ENCODE results near the gene CTBP1.

The CTBP1 gene

DNA sequence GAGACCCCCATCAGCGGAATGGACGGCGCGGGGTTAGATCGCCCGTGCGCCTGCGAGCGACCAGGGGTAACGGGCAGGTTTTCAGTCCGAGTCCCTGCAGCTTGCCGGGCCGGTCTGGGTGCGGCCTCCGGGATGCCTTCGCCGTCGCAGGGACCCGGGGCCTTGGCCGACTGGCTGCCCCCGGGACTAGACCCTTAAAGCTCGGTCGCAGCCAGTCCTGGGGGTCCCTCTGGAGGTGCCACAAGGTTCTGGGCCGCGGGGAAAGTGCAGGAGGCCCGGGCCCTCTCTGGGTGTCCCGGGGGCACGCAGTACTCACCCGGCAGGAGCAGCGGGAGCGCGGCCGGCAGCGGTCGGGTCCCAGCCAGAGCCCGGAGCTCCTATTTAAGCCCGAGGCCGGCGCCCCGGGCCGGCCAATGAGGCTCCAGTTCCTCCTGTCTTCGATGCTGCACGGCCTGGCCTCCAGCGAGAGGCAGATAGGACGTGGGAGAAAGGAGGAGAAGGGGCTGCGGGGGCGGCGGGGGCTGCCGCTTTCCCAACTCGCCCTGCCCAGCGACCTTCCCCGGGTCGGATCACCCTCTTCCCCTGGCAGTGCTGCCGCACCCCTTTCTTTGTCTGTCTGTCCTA, 76.6 kb downstream of the CTBP1 start, which contains the start of gene SPON2:
SPON2 (minus strand) TSS at position 356 of the 624 bp plus-strand sequence.
- H3K36me3 ChIP-seq (ENCODE audit: control insufficient read depth, insufficient read depth, low read length), result no peaks in the 10 kb centered on the region
- H3K4me3 ChIP-seq (ENCODE audit: low read length), result no peak within 1 kb of the TSS
- no peaks in the 10 kb centered on the region for H3K9me3 ChIP-seq (ENCODE audit: control insufficient read depth, low read length)
- peak within 1 kb of the TSS; percentile 12 for H3K9ac ChIP-seq (ENCODE audit: low read length)
- peaks cover 33% of the 10 kb centered on the region for H3K4me1 ChIP-seq (ENCODE audit: control insufficient read depth, insufficient read depth, low read length)
- H3K27me3 ChIP-seq (ENCODE audit: control insufficient read depth, insufficient read depth, low read length), result peaks cover 54% of the 10 kb centered on the region

DNA sequence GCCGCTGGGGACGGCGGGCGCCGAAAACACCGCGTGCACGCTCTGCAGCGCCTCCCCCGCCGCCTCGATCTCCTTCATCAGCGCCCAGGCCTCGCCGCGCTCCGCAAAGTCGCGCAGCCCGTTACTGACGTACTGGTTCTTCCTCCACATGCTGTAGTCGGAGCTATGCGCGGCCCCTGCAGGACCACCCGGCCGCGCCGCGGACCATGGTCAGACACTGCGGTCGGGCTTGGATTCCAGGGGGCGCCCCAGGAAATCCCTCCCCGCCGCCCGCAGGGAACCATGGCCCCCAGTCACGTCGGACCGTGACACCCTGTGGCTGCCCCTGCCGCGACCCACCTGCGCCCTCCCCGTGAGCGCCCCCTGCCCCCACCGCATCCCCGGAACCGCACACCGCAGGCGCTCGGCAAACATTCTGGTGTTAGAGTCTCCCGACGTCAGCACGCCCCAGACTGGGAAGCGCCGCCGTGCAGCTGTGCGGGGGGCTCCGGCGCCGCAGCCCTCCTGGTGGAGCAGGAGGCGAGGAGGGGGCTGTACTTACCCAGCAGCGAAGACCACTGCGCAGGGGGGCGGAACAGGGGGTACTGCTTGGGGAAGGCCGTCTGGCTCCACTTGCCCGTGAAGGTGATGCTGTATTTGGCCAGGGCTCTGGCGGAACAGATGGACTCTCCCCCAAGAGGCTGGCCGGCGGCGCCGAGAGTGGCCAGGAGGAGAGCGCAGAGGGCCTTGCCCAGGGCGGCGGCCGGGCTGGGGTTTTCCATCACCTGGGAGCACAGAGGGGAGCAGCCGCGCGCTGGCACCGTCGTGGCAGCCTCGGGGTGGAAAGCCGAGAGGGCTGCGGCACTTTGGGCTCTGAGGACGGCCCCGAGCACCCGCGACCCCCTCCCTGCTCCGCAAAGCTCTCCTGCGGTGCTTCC, 77.4 kb downstream of the CTBP1 start:
- H3K4me3 ChIP-seq (ENCODE audit: low read length), result no peak overlapping the region
- H3K27me3 ChIP-seq (ENCODE audit: control insufficient read depth, insufficient read depth, low read length), result peaks cover 54% of the 10 kb centered on the region
- H3K9me3 ChIP-seq (ENCODE audit: control insufficient read depth, low read length), result no peaks in the 10 kb centered on the region
- H3K9ac ChIP-seq (ENCODE audit: low read length), result peak overlapping the region; percentile 12
- no peaks in the 10 kb centered on the region for H3K36me3 ChIP-seq (ENCODE audit: control insufficient read depth, insufficient read depth, low read length)
- peaks cover 32% of the 10 kb centered on the region for H3K4me1 ChIP-seq (ENCODE audit: control insufficient read depth, insufficient read depth, low read length)

DNA sequence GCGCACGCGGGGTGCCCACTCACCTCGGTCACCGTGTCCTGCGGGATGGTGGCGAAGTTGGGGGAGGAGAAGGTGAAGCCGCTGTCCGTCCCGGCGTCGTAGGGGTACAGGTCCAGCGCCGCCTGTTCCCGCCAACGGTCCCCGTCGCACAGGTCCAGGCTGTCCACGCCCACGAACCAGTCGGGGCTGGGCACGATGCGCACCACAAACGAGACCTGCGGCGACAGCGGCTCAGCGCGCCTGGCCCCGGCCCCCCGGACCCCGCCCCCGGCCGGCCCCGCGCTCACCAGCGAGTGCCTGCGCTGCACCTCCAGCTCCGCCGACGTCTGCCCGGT, 78.0 kb downstream of the CTBP1 start:
- H3K9ac ChIP-seq (ENCODE audit: low read length), result no peak overlapping the region
- H3K4me3 ChIP-seq (ENCODE audit: low read length), result no peak overlapping the region
- peaks cover 32% of the 10 kb centered on the region for H3K4me1 ChIP-seq (ENCODE audit: control insufficient read depth, insufficient read depth, low read length)
- no peaks in the 10 kb centered on the region for H3K36me3 ChIP-seq (ENCODE audit: control insufficient read depth, insufficient read depth, low read length)
- peaks cover 54% of the 10 kb centered on the region for H3K27me3 ChIP-seq (ENCODE audit: control insufficient read depth, insufficient read depth, low read length)
- no peaks in the 10 kb centered on the region for H3K9me3 ChIP-seq (ENCODE audit: control insufficient read depth, low read length)

DNA sequence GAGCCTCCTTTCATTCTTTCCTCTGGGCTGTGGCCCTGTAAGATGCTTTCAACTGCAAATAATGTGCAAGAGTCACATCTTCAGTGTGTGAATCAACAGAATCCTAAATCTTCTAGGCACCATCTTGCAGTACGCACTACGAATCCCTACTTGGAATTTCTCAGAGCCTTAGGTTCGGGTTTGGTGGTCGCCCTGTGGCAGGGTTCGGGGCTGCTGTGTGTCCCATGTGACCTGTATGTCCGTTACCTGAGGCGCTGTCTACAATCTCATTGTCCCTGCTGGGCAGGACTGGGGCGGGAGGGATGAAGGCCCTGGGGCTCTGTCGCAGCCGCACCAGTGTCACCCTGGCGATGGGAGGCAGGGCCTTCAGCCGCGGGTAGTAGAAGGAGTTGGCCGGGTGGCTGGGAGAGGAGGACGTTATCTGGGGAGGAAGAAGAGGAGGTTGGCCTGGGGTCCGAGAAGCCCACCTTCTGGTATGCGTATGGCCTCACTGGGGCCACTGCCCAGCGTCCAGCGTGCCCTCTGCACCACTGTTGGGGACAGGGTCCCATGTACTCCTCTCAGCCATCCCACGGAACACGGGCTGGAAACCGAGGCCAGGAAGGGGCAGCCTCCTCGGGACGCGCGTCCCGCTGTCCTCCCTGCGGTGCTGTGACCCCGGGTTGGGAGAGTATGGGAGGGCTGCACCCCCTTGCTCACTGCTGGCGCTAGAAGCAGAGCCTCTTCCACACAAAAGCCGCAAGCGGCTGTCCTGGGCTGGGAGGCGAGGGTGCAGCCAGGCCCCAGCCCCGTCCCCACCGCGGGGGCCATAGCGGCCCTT, 78.6 kb downstream of the CTBP1 start:
- Histone ChIP-seq H3K4me1 (ENCODE audit: control insufficient read depth, insufficient read depth, low read length) (peaks cover 32% of the 10 kb centered on the region), H3K9me3 (ENCODE audit: control insufficient read depth, low read length) (no peaks in the 10 kb centered on the region), H3K36me3 (ENCODE audit: control insufficient read depth, insufficient read depth, low read length) (no peaks in the 10 kb centered on the region), H3K9ac (ENCODE audit: low read length) (no peak overlapping the region), H3K4me3 (ENCODE audit: low read length) (no peak overlapping the region), H3K27me3 (ENCODE audit: control insufficient read depth, insufficient read depth, low read length) (peaks cover 54% of the 10 kb centered on the region)

DNA sequence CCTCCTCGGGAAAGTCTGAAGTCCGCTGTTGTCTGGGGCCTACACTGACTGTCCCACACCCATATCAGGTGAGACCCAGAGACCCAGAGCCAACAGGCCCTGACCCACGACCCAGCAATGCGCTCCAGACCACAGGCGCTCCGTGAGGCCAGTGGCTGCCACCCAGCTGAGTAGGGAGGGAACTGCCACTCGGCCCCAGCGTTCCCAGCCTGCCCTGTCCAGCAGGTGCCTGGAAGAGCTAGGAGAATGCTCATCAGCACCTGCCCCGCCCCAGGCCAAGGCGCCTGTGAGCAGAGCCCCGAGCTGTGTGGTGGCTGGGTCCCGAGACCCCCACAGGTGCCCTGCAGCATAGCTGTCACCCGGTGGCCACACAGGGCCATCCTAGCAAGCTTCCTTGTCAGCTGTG, 79.2 kb downstream of the CTBP1 start:
- no peaks in the 10 kb centered on the region for H3K36me3 ChIP-seq (ENCODE audit: control insufficient read depth, insufficient read depth, low read length)
- H3K27me3 ChIP-seq (ENCODE audit: control insufficient read depth, insufficient read depth, low read length), result peaks cover 54% of the 10 kb centered on the region
- no peak overlapping the region for H3K4me3 ChIP-seq (ENCODE audit: low read length)
- peaks cover 32% of the 10 kb centered on the region for H3K4me1 ChIP-seq (ENCODE audit: control insufficient read depth, insufficient read depth, low read length)
- no peak overlapping the region for H3K9ac ChIP-seq (ENCODE audit: low read length)
- H3K9me3 ChIP-seq (ENCODE audit: control insufficient read depth, low read length), result no peaks in the 10 kb centered on the region

DNA sequence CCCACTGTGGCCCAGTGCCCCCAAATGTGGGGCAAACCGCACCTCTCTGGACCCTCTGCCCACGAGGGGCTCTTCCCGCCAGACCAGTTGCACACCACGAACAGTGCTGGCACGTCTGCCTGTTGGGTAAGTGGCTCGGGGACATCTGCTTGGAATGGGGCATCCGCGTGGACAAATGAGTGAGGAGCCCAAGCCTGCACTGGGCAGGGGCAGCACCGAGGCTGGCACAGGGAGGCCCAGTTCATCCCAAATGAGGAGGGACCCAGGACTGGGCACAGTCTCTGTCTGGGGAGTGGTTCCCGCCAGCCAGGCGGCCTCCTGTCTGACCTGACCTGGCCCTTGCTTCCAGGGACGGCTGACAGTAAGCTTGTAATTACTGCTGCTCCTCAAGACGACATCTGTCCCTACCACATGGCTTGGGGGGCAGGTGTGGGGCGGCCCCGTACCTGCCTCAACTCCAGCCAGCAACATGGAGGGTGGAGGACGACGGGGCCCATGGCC, 79.7 kb downstream of the CTBP1 start:
- Histone ChIP-seq H3K9ac (ENCODE audit: low read length) (no peak overlapping the region), H3K9me3 (ENCODE audit: control insufficient read depth, low read length) (no peaks in the 10 kb centered on the region), H3K4me3 (ENCODE audit: low read length) (no peak overlapping the region), H3K27me3 (ENCODE audit: control insufficient read depth, insufficient read depth, low read length) (peaks cover 54% of the 10 kb centered on the region), H3K36me3 (ENCODE audit: control insufficient read depth, insufficient read depth, low read length) (no peaks in the 10 kb centered on the region), H3K4me1 (ENCODE audit: control insufficient read depth, insufficient read depth, low read length) (peaks cover 32% of the 10 kb centered on the region)

DNA sequence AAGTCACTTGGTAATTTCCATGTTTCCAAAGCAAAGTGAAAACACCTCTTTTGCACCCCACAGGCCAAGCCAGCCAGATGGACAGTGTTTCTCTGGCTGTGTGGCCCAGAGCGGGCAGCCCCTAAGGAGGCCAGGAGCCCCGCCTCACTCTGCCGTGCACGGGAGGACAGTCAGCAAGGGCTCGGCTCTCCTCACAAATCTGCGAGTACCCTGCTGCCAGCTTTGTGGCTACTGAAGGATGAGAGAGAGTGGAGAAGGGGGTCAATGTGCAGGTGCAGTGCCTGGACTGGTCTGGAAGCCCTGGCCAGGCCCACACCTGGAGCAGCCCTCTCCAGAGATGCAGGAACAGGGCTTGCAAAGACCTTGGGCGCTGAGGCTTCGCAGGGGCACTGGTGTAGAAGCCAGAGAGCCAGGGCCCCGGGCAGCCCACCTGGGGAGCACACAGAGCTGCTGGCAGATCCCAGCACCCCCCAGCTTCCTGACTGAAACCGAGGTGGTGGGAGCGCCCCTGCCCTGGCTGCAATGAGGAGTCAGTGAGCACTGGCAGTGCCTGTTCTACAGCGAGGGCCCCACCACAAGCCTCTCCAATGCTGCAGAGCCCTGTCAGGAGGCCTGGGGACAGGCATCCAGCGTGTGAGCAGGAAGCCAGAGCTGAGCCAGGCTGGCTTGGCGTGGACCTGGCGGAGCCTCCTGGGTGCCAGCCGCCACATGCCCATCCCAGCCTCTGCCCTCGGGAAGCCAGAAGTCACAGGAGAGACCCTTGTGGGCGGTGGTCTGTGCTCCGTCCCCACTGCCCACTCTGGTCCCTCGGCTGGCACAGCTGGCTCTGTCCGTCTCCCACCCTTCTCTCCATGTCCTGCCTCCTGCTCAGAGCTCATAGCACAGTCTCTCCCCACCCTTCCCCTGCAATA, 80.5 kb downstream of the CTBP1 start:
- Histone ChIP-seq H3K4me3 (ENCODE audit: low read length) (no peak overlapping the region), H3K9me3 (ENCODE audit: control insufficient read depth, low read length) (no peaks in the 10 kb centered on the region), H3K9ac (ENCODE audit: low read length) (no peak overlapping the region), H3K36me3 (ENCODE audit: control insufficient read depth, insufficient read depth, low read length) (no peaks in the 10 kb centered on the region), H3K27me3 (ENCODE audit: control insufficient read depth, insufficient read depth, low read length) (peaks cover 54% of the 10 kb centered on the region), H3K4me1 (ENCODE audit: control insufficient read depth, insufficient read depth, low read length) (peaks cover 36% of the 10 kb centered on the region)

DNA sequence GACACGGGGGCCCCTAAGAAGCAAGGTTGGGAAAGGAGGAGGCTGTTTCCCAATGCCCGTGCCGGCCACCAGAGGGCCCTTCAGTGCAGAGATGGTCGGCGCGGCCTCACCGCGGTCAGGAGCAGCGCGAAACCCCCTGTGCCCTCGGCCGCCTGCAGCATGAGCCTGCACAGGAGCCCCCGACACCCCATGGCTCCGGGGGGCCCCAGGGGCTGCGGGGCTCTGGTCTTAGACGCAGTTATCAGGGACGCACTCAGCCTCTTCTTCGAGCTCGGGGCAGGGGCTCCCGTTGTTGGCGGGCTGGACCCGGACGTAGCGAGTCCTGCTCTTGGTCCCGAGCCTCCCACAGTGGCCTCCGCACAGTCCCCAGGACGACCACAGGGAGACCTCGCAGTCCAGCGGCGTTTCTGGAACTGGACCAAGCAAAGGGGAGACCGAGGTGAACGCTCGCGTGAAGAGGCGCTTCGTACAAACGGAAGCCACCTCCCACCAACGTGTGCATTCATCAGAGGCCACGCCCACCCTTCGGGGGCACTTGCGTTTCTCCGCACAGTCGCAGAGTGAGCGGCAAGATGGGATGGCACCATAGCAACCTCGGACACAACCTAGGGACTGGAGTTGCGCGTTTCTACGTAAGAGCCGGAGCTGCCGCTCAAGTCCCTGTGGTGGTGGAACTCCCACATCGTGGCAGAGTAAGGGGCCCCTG, 81.5 kb downstream of the CTBP1 start:
- Histone ChIP-seq H3K4me1 (ENCODE audit: control insufficient read depth, insufficient read depth, low read length) (peaks cover 32% of the 10 kb centered on the region), H3K4me3 (ENCODE audit: low read length) (peak overlapping the region; percentile 48), H3K9ac (ENCODE audit: low read length) (peak overlapping the region; percentile 49), H3K27me3 (ENCODE audit: control insufficient read depth, insufficient read depth, low read length) (peaks cover 47% of the 10 kb centered on the region), H3K36me3 (ENCODE audit: control insufficient read depth, insufficient read depth, low read length) (no peaks in the 10 kb centered on the region), H3K9me3 (ENCODE audit: control insufficient read depth, low read length) (no peaks in the 10 kb centered on the region)

DNA sequence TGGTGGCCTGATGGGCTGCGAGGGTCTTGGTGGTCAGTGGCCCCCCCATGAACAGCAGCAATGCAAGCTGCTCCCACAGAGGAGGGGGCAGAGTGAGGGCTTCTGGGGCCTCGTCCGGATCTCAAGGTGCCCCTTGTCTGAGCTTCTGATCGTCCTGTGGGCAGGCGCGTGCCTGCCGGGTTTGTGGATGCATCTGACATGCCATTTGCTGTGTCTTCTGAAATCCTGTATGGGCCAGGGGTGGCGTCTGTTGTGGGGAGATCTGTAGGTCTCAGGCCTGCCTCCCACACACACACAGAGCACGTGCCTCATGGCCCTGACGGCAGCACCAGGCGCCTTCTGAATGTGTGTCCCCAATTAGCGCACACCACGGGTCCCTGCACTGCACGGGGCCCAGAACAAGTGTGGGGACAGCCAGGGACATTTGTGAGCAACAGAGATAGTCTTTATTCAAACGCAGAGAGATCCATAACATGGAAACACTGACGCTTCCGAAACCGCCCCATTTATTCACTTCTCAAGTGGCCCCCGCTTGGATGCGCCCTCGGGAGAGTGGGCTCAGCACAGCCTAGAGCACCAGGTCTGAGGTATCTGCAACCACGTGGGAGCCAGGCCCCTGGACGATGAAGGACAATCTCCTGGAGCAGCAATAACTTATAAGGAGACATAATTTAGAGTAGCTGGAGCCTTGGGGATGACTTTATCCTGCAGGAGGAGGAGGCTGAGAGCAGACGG, 82.3 kb downstream of the CTBP1 start:
- Histone ChIP-seq H3K27me3 (ENCODE audit: control insufficient read depth, insufficient read depth, low read length) (peaks cover 40% of the 10 kb centered on the region), H3K9ac (ENCODE audit: low read length) (peak overlapping the region; percentile 49), H3K4me1 (ENCODE audit: control insufficient read depth, insufficient read depth, low read length) (peaks cover 26% of the 10 kb centered on the region), H3K9me3 (ENCODE audit: control insufficient read depth, low read length) (no peaks in the 10 kb centered on the region), H3K4me3 (ENCODE audit: low read length) (no peak overlapping the region), H3K36me3 (ENCODE audit: control insufficient read depth, insufficient read depth, low read length) (no peaks in the 10 kb centered on the region)

DNA sequence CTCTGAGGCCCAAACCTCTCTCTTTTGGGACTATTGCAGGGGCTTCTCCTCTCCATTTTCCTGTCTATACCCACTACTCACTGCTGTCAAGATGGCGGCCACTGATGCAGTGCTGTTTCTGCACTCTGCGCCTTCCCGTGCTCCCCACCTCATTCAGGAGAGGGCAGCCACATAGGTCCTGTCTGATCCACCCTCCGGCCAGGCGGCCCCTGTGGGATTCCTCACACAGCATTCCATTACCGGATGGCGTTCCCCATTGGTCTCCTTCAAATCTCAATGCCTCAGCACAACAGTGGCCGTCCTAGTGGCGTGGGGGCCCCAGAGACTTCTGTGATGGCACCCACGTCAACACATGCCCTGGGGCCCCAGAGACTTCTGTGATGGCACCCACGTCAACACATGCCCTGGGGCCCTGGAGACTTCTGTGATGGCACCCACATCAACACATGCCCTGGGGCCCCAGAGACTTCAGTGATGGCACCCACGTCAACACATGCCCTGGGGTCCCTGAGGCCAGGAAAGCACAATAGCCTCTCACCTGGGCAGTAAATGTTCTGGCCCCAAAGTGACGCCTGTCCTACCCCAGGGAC, 83.9 kb downstream of the CTBP1 start:
- Histone ChIP-seq H3K9ac (ENCODE audit: low read length) (no peak overlapping the region), H3K4me1 (ENCODE audit: control insufficient read depth, insufficient read depth, low read length) (peaks cover 21% of the 10 kb centered on the region), H3K27me3 (ENCODE audit: control insufficient read depth, insufficient read depth, low read length) (peaks cover 23% of the 10 kb centered on the region), H3K4me3 (ENCODE audit: low read length) (no peak overlapping the region), H3K9me3 (ENCODE audit: control insufficient read depth, low read length) (no peaks in the 10 kb centered on the region), H3K36me3 (ENCODE audit: control insufficient read depth, insufficient read depth, low read length) (no peaks in the 10 kb centered on the region)

Data from mucosa of stomach (tissue), 1 donor.